ENCODE data around the gene SUPT20HL2. TPM values are rescaled to one million over a fixed set of nuclear protein-coding genes. Genes with fewer than 3 reads are reported as not detected.

SUPT20HL2 gene
- total RNA-seq, 1 experiment from 2014 or later = not detected

DNA sequence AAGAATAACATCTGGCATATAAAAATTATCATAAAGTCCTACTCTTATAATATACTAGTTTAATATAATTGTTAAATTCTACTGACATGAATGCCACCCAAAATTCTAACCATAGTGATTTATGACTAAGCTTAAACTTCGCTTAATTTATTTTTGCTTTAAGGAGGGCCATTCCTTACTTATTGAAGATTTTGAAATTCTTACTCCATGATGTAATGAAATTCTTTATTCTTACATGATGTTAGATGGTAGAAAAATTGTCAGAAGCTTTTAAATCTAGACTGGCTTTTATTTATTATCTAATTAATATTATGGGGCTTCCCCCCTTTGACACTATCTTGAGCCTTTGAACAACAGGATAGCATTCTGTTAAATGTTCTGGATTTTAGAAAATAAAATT lies 19.5 kb upstream of the SUPT20HL2 start:
- no peak for DNase-seq
- intact Hi-C loops (cut with micrococcal nuclease; ENCODE audit: unreplicated experiment) = no loop called here
- peaks cover 21% of the 10 kb centered on the region for H3K27me3 Mint-ChIP-seq (ENCODE audit: unreplicated experiment)
- TF ChIP-seq, protein P1, sequence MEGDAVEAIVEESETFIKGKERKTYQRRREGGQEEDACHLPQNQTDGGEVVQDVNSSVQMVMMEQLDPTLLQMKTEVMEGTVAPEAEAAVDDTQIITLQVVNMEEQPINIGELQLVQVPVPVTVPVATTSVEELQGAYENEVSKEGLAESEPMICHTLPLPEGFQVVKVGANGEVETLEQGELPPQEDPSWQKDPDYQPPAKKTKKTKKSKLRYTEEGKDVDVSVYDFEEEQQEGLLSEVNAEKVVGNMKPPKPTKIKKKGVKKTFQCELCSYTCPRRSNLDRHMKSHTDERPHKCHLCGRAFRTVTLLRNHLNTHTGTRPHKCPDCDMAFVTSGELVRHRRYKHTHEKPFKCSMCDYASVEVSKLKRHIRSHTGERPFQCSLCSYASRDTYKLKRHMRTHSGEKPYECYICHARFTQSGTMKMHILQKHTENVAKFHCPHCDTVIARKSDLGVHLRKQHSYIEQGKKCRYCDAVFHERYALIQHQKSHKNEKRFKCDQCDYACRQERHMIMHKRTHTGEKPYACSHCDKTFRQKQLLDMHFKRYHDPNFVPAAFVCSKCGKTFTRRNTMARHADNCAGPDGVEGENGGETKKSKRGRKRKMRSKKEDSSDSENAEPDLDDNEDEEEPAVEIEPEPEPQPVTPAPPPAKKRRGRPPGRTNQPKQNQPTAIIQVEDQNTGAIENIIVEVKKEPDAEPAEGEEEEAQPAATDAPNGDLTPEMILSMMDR (IDR thresholded peaks at IDR 0.05; ENCODE audit: unreplicated experiment) = no peak
- H3K36me3 Mint-ChIP-seq (ENCODE audit: insufficient read depth, unreplicated experiment) = no peaks in the 10 kb centered on the region
- H3K9me3 Mint-ChIP-seq (ENCODE audit: low read depth, unreplicated experiment) = peaks cover 4% of the 10 kb centered on the region
- no peak overlapping the region for H3K27ac Mint-ChIP-seq (ENCODE audit: unreplicated experiment)
- H3K4me3 Mint-ChIP-seq (ENCODE audit: low read depth, unreplicated experiment) = no peak overlapping the region
- H3K4me1 Mint-ChIP-seq (ENCODE audit: low read depth, unreplicated experiment) = no peaks in the 10 kb centered on the region
- CTCF ChIA-PET = no interaction called here
- no TSS peak for BruUV-seq (replicated peaks)

DNA sequence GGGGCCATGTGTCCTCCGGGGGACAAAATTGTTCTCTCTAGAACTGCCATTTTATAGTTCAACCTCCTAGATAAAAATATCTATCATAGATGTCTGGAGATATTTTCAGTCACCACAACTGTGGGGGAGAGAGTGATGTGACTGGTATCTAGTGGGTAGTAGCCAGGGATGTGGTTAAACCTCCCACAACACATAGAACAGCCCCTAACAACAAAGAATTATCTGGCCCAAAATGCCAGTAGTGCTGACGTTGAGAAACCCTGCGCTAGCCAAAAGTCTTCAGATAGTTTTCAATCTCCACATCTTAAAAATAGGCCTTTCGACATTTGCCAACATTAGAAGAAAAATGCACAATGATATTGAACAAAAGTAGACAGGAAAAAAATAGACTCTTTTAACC lies 19.0 kb upstream of the SUPT20HL2 start:
- CTCF ChIA-PET = no interaction called here
- H3K9me3 Mint-ChIP-seq (ENCODE audit: low read depth, unreplicated experiment) = peaks cover 4% of the 10 kb centered on the region
- no TSS peak for BruUV-seq (replicated peaks)
- no peak overlapping the region for H3K4me3 Mint-ChIP-seq (ENCODE audit: low read depth, unreplicated experiment)
- peaks cover 21% of the 10 kb centered on the region for H3K27me3 Mint-ChIP-seq (ENCODE audit: unreplicated experiment)
- intact Hi-C loops (cut with micrococcal nuclease; ENCODE audit: unreplicated experiment) = no loop called here
- H3K36me3 Mint-ChIP-seq (ENCODE audit: insufficient read depth, unreplicated experiment) = no peaks in the 10 kb centered on the region
- no peaks in the 10 kb centered on the region for H3K4me1 Mint-ChIP-seq (ENCODE audit: low read depth, unreplicated experiment)
- no peak overlapping the region for H3K27ac Mint-ChIP-seq (ENCODE audit: unreplicated experiment)
- DNase-seq = no peak
- TF ChIP-seq, protein P1 (IDR thresholded peaks at IDR 0.05; ENCODE audit: unreplicated experiment) = no peak

DNA sequence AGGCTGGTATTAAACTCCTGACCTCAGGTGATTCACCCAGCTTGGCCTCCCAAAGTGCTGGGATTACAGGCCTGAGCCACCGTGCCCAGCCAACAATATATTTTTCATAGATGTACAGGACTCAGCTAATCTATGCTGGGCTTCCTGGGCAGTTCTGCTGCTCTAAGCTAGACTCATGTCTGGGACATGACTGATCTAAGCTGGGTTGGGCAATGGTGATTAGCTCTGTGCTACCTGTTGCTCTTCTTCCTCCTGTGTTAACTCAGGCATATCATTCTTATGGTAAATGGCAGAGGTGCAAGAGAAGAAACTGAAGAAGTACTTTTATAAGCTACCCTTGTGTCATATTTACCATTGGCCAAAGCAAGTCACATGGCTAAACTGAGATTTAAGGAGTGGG lies 11.4 kb upstream of the SUPT20HL2 start:
- Mint-ChIP-seq H3K27me3 (ENCODE audit: unreplicated experiment) (peaks cover 33% of the 10 kb centered on the region), H3K9me3 (ENCODE audit: low read depth, unreplicated experiment) (no peaks in the 10 kb centered on the region), H3K4me3 (ENCODE audit: low read depth, unreplicated experiment) (no peak overlapping the region), H3K27ac (ENCODE audit: unreplicated experiment) (no peak overlapping the region), H3K4me1 (ENCODE audit: low read depth, unreplicated experiment) (no peaks in the 10 kb centered on the region), H3K36me3 (ENCODE audit: insufficient read depth, unreplicated experiment) (no peaks in the 10 kb centered on the region)
- CTCF ChIA-PET = no interaction called here
- TF ChIP-seq, protein P1 (IDR thresholded peaks at IDR 0.05; ENCODE audit: unreplicated experiment) = no peak
- DNase-seq = no peak
- intact Hi-C loops (cut with micrococcal nuclease; ENCODE audit: unreplicated experiment) = no loop called here
- no TSS peak for BruUV-seq (replicated peaks)

DNA sequence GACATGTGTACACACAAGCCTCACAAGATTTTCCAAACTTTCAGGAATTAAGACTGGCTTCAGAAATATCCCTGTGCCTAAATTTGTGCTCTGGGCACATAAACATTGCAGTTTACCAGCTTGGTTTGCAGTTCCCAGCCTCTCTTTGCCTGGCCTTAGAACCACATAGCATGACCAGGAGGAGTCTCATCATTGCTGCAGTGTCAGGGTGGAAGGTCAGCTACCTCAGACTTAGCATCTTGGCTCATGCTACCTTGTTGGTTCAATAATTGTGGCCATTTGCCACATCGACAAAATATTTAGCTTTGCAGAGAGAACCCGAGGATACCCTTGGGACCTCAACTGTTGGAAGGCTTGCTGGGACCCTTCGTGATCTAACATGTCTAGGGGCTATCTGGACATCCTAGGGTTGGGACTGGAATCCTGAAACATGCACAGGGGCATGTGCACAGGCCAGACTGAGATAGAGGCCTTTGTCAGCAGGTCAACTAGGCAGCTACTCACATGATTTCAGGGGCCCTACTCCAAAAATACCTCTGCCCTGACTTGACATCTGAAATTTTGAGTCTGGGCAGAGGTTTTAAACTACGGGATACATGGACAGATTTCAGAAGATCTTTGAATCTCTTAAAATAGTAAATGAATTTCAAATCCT lies 8.0 kb upstream of the SUPT20HL2 start:
- TF ChIP-seq, protein P1 (IDR thresholded peaks at IDR 0.05; ENCODE audit: unreplicated experiment) = no peak
- intact Hi-C loops (cut with micrococcal nuclease; ENCODE audit: unreplicated experiment) = no loop called here
- peaks cover 38% of the 10 kb centered on the region for H3K27me3 Mint-ChIP-seq (ENCODE audit: unreplicated experiment)
- H3K27ac Mint-ChIP-seq (ENCODE audit: unreplicated experiment) = no peak overlapping the region
- BruUV-seq (replicated peaks) = no TSS peak
- CTCF ChIA-PET = no interaction called here
- no peak for DNase-seq
- no peak overlapping the region for H3K4me3 Mint-ChIP-seq (ENCODE audit: low read depth, unreplicated experiment)
- no peaks in the 10 kb centered on the region for H3K9me3 Mint-ChIP-seq (ENCODE audit: low read depth, unreplicated experiment)
- H3K36me3 Mint-ChIP-seq (ENCODE audit: insufficient read depth, unreplicated experiment) = no peaks in the 10 kb centered on the region
- H3K4me1 Mint-ChIP-seq (ENCODE audit: low read depth, unreplicated experiment) = no peaks in the 10 kb centered on the region

Data from Calu3 (cell line).